Ishikawa (cell line): ENCODE data around the gene CTNNA1.

ENCODE experiments used
- CEBPB ChIP-seq: IDR thresholded peaks from 2 replicates; pipeline ENCODE4 v1.6.1; 2012
- CREB1 ChIP-seq: IDR thresholded peaks from 2 replicates; pipeline ENCODE4 v1.6.1; 2012; ENCODE audit warnings: low read depth
- EGR1 ChIP-seq: IDR thresholded peaks from 2 replicates; pipeline ENCODE4 v1.6.1; 2012
- EP300 ChIP-seq: IDR thresholded peaks from 2 replicates; pipeline ENCODE4 v1.6.1; 2012; ENCODE audit warnings: borderline replicate concordance
- FOXM1 ChIP-seq: IDR thresholded peaks from 2 replicates; pipeline ENCODE4 v1.6.1; 2012; ENCODE audit warnings: low read depth, borderline replicate concordance
- NFIC ChIP-seq: IDR thresholded peaks from 2 replicates; pipeline ENCODE4 v1.6.1; 2012
- RAD21 ChIP-seq: IDR thresholded peaks from 2 replicates; pipeline ENCODE4 v1.6.1; 2012; ENCODE audit warnings: low read depth
- TAF1 ChIP-seq: IDR thresholded peaks from 2 replicates; pipeline ENCODE4 v1.6.1; 2012; ENCODE audit warnings: low read depth, mild to moderate bottlenecking
- TCF12 ChIP-seq: IDR thresholded peaks from 2 replicates; pipeline ENCODE4 v1.6.1; 2012; ENCODE audit warnings: low read depth
- TEAD4 ChIP-seq: IDR thresholded peaks from 2 replicates; pipeline ENCODE4 v1.6.1; 2012
- YY1 ChIP-seq: IDR thresholded peaks from 2 replicates; pipeline ENCODE4 v1.6.1; 2012; ENCODE audit warnings: low read depth
- ZBTB7A ChIP-seq: IDR thresholded peaks from 2 replicates; pipeline ENCODE4 v1.6.1; 2012; ENCODE audit warnings: low read depth
- TF ChIP-seq, protein P1 (sequence below): IDR thresholded peaks from 2 replicates; pipeline ENCODE4 v1.6.1; 2012; ENCODE audit warnings: low read depth, mild to moderate bottlenecking
- TF ChIP-seq, protein P2 (sequence below): IDR thresholded peaks from 2 replicates; pipeline ENCODE4 v1.6.1; 2012
- TF ChIP-seq, protein P3 (sequence below): IDR thresholded peaks from 2 replicates; pipeline ENCODE4 v1.6.1; 2012

CTNNA1 gene

DNA sequence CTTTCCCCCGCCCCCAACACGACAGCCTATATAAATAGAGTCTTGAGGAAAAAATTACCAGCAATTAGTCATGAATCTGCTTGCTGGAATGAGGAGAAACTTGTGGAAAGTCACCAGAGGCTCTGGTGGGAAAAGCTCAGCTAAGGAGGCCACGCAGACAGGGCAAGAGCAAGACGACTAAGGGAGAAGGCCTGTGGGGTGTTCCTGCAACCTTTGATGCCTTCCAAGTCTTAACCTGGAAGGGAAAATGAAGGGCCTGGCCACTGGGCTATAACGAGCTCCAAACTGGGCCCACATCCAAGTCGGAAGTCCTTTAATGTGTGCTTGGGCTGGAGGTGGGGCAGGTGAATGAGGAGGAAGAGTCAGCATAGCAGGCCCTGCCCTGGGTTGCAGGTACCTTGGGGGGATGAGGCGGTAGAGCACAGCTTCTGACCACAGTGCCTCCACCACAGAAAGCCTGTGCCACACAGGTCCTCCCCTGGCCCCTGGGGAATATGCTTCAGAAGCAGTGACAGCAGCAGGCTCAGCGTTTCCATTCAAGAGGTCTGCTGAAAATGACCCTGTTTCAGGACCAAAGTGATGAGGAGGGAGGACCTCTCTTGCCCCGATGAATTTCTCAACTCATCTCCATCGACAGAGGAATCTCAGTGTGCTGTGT, 214.7 kb downstream of the CTNNA1 start:
- TF ChIP-seq CREB1 (no peak), NFIC (peak; percentile 81)

DNA sequence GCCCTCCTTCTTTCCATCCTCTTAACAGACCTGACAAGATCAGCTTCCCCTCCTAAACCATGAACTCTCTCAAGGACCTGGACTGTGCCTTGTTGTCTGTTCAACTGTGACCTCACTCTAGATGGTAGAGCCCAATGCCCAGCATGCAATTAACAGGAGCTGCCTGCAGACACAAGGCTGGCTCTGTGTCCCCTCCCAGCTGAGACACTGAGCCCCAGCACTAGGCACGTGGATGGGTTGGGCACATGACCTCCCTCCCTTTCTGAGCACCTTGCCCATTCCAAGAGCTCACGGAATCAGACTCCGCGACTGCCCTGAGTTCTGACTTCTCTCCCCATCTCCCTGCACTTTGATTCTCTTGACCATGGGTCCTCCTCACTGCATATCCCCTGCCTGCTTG, 215.4 kb downstream of the CTNNA1 start:
- no peak for TF ChIP-seq YY1
- TF ChIP-seq ZBTB7A = no peak
- TF ChIP-seq, protein P1, sequence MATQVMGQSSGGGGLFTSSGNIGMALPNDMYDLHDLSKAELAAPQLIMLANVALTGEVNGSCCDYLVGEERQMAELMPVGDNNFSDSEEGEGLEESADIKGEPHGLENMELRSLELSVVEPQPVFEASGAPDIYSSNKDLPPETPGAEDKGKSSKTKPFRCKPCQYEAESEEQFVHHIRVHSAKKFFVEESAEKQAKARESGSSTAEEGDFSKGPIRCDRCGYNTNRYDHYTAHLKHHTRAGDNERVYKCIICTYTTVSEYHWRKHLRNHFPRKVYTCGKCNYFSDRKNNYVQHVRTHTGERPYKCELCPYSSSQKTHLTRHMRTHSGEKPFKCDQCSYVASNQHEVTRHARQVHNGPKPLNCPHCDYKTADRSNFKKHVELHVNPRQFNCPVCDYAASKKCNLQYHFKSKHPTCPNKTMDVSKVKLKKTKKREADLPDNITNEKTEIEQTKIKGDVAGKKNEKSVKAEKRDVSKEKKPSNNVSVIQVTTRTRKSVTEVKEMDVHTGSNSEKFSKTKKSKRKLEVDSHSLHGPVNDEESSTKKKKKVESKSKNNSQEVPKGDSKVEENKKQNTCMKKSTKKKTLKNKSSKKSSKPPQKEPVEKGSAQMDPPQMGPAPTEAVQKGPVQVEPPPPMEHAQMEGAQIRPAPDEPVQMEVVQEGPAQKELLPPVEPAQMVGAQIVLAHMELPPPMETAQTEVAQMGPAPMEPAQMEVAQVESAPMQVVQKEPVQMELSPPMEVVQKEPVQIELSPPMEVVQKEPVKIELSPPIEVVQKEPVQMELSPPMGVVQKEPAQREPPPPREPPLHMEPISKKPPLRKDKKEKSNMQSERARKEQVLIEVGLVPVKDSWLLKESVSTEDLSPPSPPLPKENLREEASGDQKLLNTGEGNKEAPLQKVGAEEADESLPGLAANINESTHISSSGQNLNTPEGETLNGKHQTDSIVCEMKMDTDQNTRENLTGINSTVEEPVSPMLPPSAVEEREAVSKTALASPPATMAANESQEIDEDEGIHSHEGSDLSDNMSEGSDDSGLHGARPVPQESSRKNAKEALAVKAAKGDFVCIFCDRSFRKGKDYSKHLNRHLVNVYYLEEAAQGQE = no peak
- no peak for TF ChIP-seq TEAD4
- no peak for TF ChIP-seq NFIC
- TF ChIP-seq RAD21 = no peak
- TF ChIP-seq TCF12 = no peak
- TF ChIP-seq, protein P2, sequence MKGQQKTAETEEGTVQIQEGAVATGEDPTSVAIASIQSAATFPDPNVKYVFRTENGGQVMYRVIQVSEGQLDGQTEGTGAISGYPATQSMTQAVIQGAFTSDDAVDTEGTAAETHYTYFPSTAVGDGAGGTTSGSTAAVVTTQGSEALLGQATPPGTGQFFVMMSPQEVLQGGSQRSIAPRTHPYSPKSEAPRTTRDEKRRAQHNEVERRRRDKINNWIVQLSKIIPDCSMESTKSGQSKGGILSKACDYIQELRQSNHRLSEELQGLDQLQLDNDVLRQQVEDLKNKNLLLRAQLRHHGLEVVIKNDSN = no peak
- TF ChIP-seq TAF1 = no peak
- no peak for TF ChIP-seq FOXM1
- TF ChIP-seq, protein P3, sequence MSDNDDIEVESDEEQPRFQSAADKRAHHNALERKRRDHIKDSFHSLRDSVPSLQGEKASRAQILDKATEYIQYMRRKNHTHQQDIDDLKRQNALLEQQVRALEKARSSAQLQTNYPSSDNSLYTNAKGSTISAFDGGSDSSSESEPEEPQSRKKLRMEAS = no peak
- TF ChIP-seq CREB1 = no peak

DNA sequence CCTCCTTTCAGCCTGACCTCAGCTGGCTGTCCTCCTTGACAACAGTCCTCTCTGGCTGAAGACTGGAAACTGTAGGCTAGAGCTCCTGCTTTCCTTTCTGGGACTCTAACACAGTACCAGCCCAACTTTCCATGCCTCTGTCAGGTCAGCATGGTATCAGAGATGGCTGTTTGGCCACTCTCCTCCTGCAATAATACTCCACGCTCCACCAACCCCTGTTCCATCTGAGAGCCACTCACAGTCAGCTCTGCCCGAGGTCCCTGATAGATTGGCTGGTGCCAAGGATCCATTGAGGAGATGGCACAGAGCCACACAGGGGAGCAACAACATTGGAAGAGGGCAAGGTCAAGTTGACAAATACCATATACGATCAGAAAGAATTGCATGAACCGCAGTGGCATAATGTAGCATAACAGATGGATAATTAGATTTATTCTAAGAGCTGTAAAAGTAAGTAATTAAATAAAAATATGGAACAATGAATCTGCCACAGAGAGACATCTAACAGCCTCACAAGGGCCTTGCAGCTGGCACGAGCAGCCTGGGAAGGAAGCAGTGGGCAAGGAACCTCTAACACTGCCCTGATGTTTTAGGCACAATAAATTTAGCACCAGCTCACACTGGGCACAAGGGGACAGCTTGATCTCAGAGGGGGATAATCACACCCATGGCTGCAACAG, 216.2 kb downstream of the CTNNA1 start:
- TF ChIP-seq, protein P3 = no peak
- TF ChIP-seq, protein P2 = no peak
- TF ChIP-seq CREB1 (no peak), CEBPB (no peak), TEAD4 (no peak), EGR1 (no peak), TAF1 (no peak), EP300 (no peak), ZBTB7A (no peak), NFIC (no peak), RAD21 (no peak), TCF12 (no peak), YY1 (no peak), FOXM1 (no peak)
- TF ChIP-seq, protein P1 = no peak

DNA sequence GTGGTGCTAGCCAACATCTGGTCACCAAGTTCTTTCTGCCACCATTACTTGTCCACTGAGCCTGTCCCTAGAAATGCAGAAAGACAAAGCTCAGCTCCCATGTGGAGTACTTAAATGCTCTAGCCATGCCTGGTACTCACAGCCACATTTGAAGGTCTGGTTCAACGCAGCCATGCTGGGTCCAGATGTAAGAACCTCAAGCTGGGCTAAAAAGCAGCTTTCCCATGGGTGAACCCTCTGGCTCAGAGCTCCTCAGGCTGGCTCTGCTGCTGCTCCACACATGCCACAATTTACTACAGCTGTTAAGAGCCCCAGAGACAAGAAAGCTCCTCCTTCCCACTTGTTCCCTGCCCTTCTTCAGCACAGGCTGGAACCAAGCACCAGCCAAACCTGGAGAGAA, 219.0 kb downstream of the CTNNA1 start:
- TF ChIP-seq EGR1 = no peak
- no peak for TF ChIP-seq FOXM1
- no peak for TF ChIP-seq YY1
- no peak for TF ChIP-seq TEAD4
- TF ChIP-seq CREB1 = no peak
- TF ChIP-seq NFIC = no peak
- no peak for TF ChIP-seq TAF1
- no peak for TF ChIP-seq RAD21
- no peak for TF ChIP-seq TCF12
- TF ChIP-seq, protein P3 = no peak
- TF ChIP-seq, protein P1 = no peak
- TF ChIP-seq EP300 = no peak
- TF ChIP-seq, protein P2 = no peak
- TF ChIP-seq ZBTB7A = no peak
- no peak for TF ChIP-seq CEBPB
